Stimulated activated CD8-positive, alpha-beta memory T cell treated with anti-CD3 and anti-CD28 coated beads, Interleukin-15, amount 100 ng/mL, for 1 hour (primary cell): ENCODE data around the gene SKI.
"Not testable (repeated sequence)": the region's sequence is repeated elsewhere in the genome, so short reads cannot be mapped to it uniquely, and the experiment has no call there.

Experiments used
- DNase-seq: peaks from one replicate; pipeline ENCODE4 v3.0.0-alpha.2; 2020; ENCODE audit warnings: low read depth

Gene SKI

DNA sequence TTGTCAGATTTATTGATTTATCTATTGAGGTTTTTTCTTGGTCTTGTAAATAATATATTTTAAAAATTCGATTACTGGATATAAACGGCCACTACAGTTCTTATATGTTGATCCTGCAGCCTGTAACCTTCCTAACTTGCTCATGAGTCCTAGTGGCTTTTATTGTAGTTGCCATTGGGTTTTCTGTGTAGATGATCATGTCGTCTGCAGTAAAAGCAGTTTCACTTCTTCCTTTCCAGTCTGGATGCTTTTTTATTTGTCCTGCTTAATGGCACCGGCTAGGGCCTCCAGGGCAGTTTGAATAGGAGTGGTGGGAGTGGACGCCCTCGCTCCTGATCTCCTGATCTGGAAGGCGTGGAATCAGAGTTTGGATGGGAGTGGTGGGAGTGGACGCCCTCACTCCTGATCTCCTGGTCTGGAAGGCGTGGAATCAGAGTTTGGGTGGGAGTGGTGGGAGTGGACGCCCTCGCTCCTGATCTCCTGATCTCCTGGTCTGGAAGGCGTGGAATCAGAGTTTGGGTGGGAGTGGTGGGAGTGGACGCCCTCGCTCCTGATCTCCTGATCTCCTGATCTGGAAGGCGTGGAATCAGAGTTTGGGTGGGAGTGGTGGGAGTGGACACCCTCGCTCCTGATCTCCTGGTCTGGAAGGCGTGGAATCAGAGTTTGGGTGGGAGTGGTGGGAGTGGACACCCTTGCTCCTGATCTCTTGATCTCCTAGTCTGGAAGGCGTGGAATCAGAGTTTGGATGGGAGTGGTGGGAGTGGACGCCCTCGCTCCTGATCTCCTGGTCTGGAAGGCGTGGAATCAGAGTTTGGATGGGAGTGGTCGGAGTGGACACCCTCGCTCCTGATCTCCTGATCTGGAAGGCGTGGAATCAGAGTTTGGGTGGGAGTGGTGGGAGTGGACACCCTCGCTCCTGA, 33.6 kb downstream of the SKI start:
- not testable (repeated sequence) for DNase-seq

DNA sequence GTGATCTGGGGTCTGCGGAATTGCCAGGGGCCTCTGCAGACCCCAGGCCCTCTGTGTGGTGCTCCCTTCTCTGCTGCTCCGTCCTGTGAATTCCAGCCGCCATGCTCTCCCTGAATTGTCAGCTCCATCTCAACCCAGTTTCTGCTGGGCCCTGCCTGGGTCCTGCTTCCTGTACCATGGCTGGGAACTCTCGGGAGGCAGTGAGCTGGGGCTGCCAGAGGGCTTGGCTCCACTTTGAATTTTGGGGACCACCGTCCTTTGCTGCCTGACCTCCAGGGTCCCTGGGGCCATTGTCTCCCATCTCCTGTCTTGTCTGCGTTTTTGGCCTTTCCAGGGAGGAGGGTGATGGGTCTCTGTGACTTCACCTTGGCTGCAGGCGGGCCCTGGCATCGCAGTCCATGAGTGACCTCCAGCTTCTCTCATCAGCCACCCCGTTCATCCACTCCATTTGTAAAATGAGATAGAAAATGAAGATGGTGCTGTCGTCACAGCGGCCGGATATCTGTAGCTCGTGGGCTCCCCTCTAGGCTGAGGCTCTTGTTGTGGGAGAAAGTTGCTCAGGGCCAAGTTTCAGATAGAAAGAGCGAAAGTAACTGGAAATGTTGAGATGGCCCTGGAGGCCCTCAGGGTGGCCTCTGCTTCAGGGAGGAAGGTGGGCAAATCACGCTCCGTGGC, 38.3 kb downstream of the SKI start:
- DNase-seq = no peak

DNA sequence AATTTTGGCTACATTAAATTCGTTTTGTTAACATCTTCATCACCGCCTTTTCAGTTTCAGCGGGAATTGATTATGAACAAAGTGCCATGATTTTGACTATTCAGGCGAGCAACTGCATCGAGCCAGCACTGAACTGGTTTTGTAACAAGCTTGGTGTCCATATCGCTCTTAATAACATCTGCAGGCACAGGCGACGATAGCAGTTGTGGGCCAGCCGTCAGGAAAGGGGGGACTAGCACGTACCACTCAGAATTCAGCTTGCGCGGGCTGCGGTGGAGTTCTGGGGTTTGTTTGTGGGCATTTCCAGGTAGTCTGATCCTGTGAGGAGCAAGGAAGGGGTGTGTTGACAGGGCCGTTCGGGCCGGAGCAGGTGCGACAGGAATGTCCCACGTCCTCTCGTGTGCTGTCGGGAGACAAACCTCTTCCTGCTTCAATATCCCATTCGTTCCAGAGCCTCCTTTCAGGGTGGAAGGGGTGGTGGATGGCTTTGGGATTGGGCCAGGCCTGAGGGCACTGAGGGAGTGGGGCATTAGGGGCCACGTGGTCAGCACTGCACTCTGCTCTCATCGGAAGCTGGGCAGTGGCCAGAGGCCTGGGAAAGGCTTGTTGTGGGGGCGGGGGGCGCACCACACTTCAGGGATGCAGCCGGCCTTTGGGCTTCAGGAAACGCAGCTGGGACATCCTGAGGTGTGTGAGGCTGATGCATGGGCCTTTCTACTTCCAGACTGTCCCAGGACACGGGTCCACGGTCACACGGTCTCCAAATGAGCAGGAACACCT, 39.1 kb downstream of the SKI start:
- no peak for DNase-seq

DNA sequence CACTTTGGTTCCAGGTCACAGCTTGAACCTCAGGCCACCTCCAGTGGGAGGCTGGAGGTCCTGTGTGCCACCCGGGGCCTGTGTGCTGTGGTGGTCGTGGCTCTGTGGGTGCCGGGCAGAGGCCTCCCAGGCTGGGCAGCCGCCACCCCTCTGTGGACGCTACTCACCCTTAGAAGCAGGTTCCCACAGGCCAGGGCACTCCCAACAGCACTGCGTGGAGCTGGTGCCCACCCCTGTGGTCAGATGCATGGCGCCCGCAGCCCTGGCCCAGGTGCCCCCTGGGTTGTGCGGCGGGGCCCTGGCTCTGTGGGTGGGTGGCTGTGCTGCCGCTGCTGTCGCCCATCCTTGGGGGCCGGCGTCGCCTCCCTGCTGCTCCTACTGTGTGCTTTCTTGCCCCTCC, 39.7 kb downstream of the SKI start:
- DNase-seq = no peak

DNA sequence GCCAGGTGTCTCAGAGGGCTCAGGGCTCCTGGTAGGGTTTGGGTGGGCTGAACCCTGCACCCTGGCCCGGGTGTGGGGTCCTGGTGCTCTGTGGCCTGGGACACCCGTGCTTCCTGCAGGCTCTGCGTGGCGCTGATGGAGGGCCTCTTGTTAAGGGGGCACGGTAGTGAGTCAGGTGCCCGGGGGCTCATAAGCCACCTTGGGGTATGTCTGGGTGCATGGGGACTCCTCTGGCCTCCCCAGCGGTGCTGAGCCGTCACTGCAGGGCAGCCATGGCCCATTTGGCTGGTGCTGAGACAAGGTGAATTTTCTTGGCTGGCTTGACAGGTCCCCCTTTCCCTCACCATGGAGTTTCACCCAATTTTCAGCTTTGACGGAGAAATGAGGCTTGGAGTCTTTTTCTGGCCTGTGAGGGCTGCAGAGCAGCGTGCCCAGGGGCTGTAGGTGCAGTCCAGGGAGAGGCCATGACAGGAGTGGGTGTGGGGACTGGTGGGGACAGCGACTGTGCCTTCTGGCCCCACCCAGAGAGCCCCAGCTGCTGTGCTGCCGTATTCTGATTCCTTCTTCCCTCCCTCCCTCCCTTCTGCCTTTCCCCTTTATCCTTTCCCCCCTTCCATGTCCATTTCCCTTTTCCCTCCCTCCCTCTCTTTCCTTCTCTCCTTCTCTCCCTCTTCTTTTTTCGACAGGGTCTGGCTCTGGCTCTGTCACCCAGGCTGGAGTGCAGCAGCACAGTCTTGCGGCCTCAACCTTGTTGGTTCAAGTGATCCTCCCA, 40.4 kb downstream of the SKI start:
- DNase-seq = no peak

DNA sequence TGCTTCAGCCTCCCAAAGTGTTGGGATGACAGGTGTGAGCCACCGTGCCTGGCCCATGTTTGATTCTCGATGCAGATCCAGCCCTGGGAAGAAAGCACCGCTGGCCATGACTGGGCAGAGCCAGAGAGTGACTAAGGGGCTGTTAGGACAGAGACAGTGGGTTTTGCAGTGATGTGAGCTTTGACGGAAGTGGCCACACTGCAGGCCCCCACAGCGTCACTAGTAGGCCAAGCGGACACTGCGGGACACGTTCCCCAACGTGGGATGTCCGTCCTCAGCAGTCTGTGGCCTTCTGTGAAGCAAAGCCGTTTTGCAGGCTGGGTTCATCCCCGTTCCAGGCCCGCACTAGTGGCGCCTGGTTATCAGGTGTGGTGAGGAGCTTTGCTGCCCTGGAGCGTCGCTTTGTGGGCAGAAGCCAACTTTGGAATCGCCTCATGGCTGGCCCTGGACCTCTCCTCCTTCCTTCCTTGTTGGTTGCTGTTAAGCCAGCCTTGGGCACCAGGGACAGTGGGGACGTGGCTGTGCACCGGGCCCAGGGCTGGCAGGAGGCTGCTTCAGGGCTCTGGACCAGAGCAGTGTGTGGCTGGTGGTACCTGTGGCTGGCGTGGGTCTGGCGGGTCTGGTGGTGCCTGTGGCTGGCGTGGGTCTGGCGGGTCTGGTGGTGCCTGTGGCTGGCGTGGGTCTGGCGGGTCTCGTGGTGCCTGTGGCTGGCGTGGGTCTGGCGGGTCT, 41.2 kb downstream of the SKI start:
- DNase-seq = no peak

DNA sequence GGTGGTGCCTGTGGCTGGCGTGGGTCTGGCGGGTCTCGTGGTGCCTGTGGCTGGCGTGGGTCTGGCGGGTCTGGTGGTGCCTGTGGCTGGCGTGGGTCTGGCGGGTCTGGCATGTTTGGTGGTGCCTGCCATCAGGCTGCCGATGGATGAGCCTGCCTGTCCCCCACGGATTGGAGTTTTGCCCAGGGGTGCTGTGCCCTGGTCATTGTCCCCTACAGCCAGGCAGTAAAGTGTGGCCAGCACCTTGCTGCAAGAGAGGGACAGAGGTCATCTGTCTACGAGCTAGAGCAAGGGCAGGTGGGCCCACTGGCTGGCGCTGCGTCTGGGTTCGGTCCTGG, 41.8 kb downstream of the SKI start:
- no peak for DNase-seq

DNA sequence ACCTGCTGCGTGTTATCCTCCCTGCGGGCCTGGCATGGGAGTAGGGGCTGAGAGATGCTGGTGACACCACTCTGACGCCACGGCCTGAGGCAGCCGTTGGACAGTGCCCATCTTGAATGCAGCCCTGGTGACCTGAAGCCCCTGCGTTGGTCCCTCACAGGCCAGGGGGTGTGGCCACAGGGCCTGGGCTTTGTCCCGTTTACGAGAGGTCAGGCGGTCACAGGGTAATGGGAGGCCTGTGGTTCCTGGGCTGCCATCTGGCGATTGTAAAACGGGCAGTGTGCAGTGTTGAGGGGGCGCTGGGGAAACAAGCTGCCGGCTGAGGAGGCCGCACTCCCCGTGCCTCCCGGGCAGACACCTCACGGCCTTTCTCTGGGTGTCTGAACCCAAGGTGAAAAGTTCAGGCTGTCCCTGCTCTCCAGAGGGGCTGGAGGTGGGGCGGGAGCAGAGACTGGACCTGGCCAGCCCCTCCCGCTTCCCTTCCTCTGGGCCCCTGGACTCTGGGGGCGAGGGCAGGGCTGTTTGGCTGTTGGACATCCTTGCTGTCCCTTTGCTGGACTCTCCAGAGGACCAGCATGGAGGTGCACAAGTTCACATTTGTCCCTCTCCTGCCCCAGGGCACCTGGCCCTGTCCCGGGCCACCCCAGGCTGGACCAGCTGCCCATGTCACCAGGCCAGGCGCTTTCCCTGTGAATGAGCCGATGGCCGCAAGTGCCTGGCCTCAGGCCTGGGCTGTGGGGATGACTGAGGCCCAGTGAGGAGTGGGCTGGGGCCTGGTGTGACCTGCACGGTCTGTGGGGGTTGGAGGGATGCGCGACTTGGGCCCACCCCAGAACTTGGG, 42.4 kb downstream of the SKI start:
- no peak for DNase-seq

DNA sequence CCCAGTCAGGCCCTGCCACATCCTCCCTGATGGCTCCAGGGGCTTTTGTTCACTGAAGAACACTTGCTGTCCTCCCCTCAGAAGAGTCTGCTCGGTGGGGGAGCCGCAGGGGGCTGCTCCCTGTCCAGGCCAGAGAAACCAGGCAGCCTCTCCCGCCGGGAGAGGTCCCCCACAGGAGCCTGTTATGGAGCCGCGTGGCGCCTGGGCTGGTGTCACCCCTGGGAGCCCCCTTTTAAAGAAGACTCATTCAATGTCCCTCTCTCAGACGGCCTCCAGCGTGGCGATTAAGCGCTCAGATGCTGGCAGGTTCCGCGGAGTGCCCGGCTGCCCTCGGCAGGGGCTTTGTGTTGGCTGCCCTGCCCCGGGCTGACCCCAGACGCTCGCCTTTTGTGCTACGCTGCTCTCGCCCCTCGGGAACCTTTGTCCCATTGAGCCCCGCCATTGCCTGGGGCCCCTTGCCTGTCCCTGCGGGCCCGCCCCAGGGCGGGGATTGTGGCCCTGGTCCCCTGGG, 43.1 kb downstream of the SKI start:
- DNase-seq = no peak

DNA sequence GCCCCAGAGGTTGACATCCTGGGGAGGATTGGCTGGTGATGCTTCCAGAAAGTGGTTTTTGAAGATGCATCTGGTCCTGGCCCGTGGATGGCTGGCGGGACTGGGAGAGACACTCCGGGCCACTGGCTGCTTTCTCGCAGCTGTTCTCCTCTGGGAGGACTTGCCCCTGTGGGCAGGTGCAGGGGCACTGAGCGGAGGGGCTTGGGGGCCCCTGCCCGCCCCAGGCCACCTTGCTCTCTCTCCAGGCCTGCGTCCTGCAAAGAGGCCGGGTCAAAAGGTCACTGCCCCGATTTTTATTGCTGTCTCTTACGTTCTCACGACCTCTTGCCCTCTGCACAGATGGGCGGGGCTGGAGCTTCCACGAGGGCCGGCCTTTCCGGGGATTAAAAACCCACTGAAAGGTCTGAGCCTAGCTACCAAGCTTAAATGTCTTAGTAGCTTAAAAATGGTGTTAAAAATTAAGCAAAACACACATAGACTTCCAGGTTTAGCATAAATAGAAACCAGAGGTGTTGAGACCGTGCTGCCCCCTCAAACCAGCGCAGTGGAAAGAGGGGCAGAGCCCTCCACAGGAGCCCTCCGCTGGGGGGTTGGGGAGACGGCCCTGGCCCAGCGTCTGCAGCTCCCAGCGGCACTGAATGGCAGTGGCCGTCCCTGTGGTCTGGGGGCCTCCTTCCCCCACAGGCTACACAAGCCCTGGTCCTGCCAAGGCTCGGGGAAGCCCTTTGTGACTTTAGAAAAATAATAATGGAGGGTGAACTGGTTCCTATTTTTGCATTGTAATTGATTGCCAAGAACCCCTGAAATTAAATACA, 43.9 kb downstream of the SKI start:
- DNase-seq = no peak

DNA sequence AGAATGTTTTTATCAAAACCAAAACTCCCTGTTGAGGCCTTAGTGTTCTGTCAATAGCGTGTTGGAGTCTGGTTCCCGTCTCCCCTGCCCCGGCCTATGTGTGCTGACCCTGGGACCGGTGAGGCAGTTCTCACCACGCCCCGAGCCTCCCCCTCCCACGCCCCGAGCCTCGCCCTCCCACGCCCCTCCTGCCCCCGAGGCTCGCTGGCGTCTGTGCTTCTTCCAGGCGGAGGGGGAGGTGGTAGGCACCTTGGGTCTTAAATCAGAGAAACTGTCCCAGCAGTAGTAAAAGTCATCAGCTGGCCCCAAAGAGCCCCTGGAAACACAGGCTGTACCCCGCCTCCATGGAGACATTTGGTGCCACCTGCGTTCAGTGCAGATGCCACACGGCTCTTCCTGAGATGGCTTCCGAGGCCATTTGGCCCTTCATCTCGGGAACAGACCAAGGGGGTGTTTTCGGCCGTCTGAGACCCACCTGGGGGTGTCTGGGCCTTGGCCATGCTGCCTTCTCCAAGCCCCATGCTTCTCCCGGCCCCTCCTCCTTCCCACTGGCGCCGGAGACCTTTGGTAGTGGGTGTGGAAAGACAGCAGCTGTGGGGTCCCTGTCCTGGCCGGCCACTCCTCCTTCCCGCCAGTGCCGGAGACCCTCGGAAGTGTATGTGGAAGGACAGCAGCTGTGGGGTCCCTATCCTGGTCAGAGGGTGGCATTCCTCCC, 44.7 kb downstream of the SKI start:
- DNase-seq = no peak

DNA sequence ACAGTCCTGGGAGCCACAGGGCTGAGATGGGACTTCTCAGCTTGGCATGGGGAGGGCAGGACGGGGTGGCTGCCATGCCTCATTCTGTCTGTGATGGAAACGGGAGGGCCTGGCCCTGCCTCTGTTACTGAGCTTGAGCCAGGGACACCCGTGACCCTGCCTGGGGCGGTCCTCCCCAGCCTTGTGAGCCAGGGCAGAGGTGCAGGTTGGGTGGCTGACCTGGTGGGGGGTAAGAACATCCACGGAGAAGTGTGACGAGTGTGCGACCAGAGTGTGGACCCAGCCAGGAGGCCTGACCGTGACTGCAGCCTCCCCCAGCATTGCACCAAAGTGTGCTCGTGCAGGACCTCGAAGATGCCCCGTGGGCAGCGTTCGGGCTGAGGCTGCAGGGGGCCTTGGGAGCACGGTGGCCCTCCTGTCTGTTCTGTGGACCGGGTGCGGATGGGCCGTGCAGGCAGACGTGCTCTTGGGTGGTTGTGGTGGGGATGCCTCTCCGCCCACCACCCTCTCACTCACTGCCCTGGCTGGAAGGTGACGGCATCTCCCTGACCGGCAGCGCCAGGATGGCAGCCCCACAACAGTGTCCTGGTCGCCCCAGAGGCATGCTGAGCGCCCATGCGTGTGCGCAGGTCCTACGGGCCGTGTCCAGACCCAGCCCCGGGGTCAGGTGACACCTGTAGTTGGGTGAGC, 45.4 kb downstream of the SKI start:
- DNase-seq = no peak

DNA sequence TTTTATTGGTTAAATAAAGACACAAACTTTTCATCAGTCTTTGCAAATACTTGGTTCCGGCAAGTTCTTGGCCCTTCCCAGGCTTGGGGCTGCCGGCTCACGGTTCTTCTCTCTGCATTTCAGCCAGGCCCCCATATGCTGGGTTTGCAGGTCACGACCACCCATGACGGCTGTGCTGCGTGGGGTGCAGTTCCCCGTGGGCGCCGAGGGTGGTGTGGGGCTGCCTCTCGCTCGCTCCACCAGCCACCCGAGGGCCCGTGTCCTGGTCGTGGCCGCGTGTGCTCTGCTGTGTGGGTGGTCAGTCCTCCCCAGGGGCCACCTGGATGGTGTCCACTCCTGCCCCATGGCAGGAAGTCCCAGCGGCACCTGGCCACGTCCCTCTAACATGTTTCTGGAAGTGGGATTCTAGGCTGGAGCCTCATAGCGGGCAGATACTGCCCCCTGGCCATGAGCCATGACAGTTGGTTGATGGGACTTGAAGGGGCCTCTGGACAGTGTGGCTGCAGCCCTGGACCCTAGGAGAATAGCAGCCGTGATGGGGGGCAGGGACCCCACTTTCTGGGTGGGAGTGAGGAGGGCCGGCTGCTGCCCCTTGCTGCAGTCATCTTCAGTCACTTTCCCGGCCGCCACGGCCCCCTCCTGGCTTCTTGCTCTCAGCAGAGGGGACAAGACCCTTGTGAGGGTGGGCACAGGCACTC, 46.3 kb downstream of the SKI start:
- DNase-seq = no peak

DNA sequence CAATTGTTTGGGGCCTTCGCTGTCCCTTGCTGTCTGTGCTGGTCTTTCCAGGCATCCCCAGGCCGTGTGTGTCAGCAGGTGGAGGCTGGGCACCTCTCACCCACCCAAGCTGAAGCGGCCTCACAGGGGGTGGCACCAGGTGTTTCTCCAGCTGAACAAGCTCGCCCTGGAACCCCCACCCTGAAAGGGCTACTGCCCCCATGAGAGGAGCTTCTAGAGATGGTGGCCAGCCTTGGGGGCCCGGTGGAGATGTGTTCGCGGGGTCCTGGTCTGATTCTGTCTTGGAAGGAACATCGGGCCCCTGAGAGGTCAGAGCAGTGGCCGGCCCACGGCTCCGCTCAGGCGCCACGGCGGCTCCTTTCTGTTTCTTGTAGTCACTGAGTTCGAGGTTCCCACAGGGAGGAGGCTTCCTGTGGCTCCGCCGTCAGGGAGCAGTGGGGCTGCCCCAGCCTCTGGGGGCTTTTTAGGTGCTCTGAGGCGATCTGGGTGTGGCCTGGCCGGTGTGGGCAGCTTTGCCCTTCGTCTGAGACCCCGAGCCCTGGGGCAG, 46.9 kb downstream of the SKI start:
- no peak for DNase-seq

DNA sequence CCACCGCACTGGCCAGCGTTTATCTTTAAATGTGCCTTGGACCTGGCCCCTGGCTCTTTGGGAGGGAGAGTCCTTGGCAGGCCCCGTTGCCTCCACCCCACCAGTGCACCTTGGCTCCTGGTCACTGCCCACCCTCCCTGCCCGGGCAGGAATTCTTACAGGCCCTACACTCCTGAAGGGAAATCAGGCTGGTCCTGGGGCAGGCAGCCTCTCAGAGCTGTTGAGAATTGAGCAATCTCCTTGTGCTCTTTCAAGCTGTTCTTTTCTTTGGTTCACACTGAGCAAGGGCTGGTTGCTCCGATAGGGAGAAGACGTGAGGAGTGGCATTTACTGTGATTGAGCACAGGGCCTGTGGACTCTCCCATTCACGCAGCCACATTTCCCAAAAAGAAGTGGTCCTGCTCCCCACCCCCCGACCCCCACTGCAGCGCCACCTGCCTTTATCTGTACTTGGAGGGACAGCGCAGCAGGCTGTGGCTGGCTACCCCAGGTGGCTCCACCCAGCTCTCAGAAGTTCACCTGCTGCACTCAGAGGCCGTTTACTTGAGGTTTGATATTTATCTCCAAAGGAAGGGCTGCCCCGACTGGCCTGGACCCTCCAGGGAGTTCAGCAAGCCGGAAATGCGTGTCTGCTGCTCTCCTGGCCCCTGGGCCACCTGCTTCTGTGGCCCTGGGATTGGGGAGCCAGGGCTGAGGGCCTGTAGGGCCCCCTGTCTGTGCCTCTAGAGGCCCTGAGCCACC, 47.8 kb downstream of the SKI start:
- DNase-seq = no peak

DNA sequence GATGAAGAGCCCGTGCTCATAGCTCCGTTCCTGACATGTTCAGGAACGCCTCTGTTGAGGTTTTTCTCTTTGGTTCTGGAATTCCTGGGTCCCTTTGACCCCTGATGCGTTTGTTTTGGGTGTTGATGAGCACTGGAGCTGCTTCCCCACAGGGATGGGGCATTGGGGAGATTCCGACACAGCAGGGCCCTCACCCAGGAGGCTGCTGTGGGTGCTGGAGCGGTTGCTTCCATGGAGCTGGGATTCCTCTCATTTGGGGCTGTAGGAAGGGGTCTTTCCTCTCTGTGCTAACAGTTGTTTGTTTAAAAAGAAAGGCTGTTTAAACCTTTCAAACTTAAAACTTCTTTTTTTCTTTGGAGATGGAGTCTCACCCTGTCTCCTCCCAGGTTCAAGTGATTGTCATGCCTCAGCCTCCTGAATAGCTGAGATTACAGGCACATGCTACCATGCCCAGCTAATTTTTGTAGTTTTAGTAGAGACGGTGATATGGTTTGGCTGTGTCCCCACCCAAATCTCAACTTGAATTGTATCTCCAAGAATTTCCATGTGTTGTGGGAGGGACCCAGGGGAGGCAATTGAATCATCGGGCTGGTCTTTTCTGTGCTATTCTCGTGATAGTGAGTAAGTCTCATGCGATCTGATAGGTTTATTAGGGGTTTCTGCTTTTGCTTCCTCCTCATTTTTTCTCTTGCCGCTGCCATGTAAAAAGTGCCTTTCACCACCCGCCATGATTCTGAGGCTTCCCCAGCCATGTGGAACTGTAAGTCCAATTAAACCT, 48.9 kb downstream of the SKI start:
- DNase-seq = no peak
